Choroid plexus epithelial cell (primary cell): ENCODE results near the gene PSMG3.

Experiments used
- DNase-seq: peaks from one replicate; pipeline ENCODE4 v3.0.0-alpha.2; 2010; ENCODE audit warnings: low read depth
- H3K4me3 ChIP-seq: 2 replicates; pipeline ENCODE4 v1.5.1; 2011; ENCODE audit warnings: low read depth, mild to moderate bottlenecking, control low read depth, low read length, moderate library complexity
- TF ChIP-seq, protein P1 (sequence below): conservative IDR thresholded peaks from 2 replicates; pipeline ENCODE4 v1.5.1; 2011; ENCODE audit warnings: low read depth, mild to moderate bottlenecking, control low read depth, inconsistent platforms, low read length, moderate library complexity

The PSMG3 gene

DNA sequence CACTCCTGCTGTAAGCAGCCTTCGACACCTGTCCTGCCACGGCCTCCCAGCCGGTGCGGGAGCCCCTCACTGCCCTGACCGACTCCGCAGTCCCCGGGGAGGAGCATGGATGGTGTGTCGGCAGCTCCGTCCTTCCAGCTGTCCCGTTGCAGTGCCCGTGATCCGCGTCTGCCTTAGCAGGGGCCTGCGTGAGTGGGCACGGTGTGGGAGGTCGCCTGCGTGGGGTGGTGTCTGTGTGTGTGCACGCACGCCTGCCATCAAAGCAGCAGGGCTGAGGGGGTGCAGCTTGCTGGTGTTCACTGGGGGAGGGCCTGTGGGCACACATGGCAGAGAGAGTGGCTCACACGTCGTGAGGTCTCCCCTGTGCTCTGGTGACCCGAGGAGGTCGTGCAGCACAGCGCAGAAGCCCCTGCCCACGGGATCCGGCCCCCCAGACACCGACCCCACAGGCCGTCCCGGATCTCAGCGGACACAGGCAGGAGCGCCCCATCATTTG lies 29.0 kb downstream of the PSMG3 start:
- no peak overlapping the region for H3K4me3 ChIP-seq
- DNase-seq = no peak
- TF ChIP-seq, protein P1, sequence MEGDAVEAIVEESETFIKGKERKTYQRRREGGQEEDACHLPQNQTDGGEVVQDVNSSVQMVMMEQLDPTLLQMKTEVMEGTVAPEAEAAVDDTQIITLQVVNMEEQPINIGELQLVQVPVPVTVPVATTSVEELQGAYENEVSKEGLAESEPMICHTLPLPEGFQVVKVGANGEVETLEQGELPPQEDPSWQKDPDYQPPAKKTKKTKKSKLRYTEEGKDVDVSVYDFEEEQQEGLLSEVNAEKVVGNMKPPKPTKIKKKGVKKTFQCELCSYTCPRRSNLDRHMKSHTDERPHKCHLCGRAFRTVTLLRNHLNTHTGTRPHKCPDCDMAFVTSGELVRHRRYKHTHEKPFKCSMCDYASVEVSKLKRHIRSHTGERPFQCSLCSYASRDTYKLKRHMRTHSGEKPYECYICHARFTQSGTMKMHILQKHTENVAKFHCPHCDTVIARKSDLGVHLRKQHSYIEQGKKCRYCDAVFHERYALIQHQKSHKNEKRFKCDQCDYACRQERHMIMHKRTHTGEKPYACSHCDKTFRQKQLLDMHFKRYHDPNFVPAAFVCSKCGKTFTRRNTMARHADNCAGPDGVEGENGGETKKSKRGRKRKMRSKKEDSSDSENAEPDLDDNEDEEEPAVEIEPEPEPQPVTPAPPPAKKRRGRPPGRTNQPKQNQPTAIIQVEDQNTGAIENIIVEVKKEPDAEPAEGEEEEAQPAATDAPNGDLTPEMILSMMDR = no peak

DNA sequence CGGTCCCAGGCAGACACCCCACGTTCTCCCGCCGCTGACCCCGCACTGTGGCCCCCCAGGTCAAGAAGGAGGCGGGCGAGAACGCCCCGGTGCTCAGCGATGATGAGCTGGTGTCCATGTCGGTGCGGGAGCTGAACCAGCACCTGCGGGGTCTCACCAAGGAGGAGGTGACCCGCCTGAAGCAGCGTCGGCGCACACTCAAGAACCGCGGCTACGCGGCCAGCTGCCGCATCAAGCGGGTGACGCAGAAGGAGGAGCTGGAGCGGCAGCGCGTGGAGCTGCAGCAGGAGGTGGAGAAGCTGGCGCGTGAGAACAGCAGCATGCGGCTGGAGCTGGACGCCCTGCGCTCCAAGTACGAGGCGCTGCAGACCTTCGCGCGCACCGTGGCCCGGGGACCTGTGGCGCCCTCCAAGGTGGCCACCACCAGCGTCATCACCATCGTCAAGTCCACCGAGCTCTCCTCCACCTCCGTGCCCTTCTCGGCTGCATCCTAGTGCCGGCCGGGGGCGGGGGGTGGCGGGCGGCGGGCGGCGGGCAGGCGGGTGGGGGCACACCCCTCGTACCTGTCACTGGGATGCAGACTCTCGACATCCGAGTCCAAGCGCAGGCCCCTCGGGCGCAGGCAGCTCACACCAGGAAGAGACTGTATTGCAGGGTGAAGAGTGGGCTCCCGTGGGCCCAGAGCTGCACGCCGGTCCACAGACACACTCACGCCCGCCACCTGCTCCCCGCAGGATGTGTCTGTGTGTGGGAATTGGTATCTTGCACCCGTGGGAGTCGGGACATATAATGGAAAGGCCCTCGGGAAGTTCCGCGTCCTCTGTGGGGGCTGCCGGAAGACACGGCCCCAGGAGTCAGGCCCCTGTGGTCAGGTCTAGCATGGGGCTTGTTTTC lies 29.7 kb downstream of the PSMG3 start:
- DNase-seq = no peak
- H3K4me3 ChIP-seq = no peak overlapping the region
- TF ChIP-seq, protein P1 = no peak

DNA sequence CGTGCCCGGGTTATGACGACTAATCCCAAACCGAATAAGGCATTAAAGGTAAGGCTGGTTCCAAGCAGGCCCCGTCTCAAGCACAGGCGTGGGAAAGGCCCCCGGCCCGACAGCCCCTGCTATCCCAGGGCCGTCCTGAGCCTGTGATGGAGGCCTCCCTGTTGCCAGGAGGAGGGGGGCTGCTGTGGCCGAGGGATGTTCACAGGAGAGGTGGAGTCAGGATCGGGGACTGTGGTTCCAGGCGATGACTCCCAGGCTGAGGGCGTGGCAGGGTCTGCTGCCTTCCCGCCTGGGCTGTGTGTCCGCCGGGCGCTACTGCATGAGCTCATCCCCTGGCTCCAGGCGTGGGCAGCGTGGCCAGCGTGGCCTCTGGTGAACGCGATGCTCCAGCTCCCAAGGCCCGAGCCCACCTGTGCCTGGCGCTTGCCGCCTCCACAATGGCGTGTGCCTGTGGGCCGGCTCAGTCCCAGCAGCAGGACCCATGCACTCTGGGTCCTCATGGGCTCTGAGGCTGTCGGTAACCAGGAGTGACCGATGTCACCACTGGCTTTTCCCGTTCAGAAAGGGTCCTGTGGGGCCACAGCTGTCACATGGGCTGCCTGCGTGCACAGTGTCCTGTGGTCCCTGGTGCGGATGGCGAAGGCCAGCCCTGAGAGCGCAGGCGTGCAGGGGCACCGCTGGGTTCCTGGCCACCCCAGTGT lies 30.5 kb downstream of the PSMG3 start:
- TF ChIP-seq, protein P1 = no peak
- no peak overlapping the region for H3K4me3 ChIP-seq
- DNase-seq = no peak

DNA sequence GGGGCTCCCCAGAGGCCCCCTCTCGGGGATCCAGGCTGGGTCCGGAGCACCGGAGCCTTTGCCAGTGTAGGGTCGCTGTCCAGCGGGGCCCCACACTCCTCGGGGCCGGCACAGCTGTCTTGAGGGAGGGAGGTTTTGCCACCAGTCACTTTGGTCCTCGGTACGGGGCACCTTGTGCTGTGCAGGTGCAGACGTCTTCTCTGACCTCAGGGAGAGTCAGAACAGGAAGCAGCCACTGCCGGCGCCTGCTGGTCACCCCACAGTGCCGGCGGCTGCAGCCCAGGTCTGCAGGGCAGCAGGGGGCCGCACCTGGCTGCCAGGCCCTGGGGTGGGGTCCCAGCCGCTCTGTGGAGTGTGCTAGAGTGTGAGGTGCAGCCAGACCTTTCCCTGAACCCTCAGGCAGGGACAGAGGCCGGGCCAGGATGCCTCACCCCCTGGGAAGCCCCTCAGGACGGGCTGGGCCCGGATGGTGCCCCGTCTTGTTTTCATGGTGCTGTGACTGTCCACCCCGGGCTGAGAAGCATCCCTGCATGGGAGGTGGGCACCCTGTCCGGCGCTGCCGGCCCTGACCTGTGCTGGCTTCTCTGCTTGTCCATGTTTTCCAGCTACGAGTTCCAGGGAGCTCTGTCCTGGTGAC lies 31.2 kb downstream of the PSMG3 start:
- TF ChIP-seq, protein P1 = no peak
- DNase-seq = no peak
- H3K4me3 ChIP-seq = peak overlapping the region; percentile 58

DNA sequence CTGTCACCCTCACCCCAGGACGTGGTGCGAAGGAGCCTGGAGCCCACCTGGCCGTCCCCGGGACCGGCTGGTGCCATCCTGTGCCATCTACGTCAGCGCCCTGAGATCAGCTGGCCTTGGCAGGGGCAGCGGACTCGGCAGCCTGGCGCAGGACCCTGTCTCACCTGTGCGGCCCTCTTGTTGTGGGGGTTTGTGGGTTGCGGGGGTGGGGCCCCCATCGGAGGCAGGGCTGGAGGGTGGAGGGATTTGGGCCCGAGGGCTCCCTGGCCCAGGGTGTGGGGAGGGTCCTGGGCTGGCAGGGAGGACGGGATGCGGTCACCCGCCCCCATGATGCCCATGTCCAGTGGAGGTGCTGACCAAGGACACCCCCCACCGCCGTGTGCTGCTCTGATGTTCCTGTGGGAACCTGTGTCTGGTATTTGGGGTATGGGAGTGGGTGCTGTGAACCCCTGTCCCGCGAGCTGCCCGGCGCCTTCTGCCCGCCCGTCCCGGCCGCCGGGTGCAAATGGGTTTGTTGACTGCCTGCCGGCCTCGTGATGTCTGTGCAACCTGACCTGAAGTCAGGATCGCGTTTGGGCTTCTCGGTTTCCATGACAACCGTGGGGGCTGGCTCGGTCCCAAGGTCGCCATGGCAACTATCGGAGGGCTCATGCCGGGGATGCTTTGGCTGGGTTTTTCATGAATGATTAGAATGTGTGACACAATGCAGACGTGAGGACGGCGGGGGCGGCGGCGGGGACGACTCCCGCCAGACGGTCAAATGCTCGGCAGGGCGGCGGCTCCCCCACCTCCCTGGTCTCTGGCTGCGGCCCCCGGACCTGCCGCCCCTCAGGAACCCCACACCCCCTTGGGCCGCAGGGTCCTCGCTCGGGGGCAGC lies 32.1 kb downstream of the PSMG3 start:
- DNase-seq = peak; percentile 99
- TF ChIP-seq, protein P1 = no peak
- H3K4me3 ChIP-seq = peak overlapping the region; percentile 58
